ENCODE data around the gene IGSF8. TPM values are rescaled to one million over a fixed set of nuclear protein-coding genes. Genes with fewer than 3 reads are reported as not detected.
A peak's percentile ranks its signal among the peaks of the same experiment; 100 is the strongest.

Gene IGSF8
- total and polyA plus RNA-seq, 5 experiments from 2014 or later: 40.2 to 74.5 (median 67.9) TPM

- POLR2A ChIA-PET: interaction anchor here (0.9 kb wide), 1 partner anchor 23 kb away, joined by 3 read pairs; no protein-coding TSS in a partner anchor
- peaks cover 0 to 5% (median 3%) of the 10 kb centered on the region in 4 donors for H3K4me1 Mint-ChIP-seq
- no peak overlapping the region for H3K4me3 Mint-ChIP-seq
- DNase-seq (peak; percentile 32 to 67 (median 56)), ATAC-seq (peak; percentile 90)
- H3K36me3 Mint-ChIP-seq: peaks cover 0 to 2% (median 0%) of the 10 kb centered on the region in 3 donors
- H3K27ac Mint-ChIP-seq: no peak overlapping the region
- H3K27me3 Mint-ChIP-seq: peaks cover 47 to 83% (median 58%) of the 10 kb centered on the region in 5 donors
- H3K9me3 Mint-ChIP-seq: no peaks in the 10 kb centered on the region
These were observed 19.8 kb downstream of the IGSF8 start for GRCh38 chr1:160078512-160079195.

- H3K4me1 Mint-ChIP-seq: peaks cover 0 to 3% (median 0%) of the 10 kb centered on the region in 4 donors
- DNase-seq (no peak), ATAC-seq (no peak)
- peaks cover 52 to 79% (median 61%) of the 10 kb centered on the region in 5 donors for H3K27me3 Mint-ChIP-seq
- H3K9me3 Mint-ChIP-seq: no peaks in the 10 kb centered on the region
- H3K4me3 Mint-ChIP-seq: no peak overlapping the region
- H3K27ac Mint-ChIP-seq: no peak overlapping the region
- peaks cover 0 to 2% (median 1%) of the 10 kb centered on the region in 3 donors for H3K36me3 Mint-ChIP-seq
- POLR2A ChIA-PET: interaction anchor here (0.6 kb wide), 1 partner anchor 30 kb away, joined by 3 read pairs; no protein-coding TSS in a partner anchor
These were observed 20.9 kb downstream of the IGSF8 start for GRCh38 chr1:160077486-160077885.

- POLR2A ChIA-PET: no interaction called here
- ATAC-seq: no peak
- no peak overlapping the region for H3K4me3 Mint-ChIP-seq
- no peak for DNase-seq
- H3K4me1 Mint-ChIP-seq: peaks cover 0 to 7% (median 6%) of the 10 kb centered on the region in 4 donors
- peaks cover 0 to 2% (median 1%) of the 10 kb centered on the region in 3 donors for H3K36me3 Mint-ChIP-seq
- no peak overlapping the region for H3K27ac Mint-ChIP-seq
- peaks cover 54 to 79% (median 63%) of the 10 kb centered on the region in 5 donors for H3K27me3 Mint-ChIP-seq
- H3K9me3 Mint-ChIP-seq: peaks cover 0 to 2% (median 0%) of the 10 kb centered on the region in 9 donors
These were observed 22.1 kb downstream of the IGSF8 start for GRCh38 chr1:160076295-160076694.

GRCh38 chr1:160075836-160076235, 22.6 kb downstream of the IGSF8 start:
- Mint-ChIP-seq H3K4me3 (no peak overlapping the region), H3K4me1 (peaks cover under 1 to 8% (median 6%) of the 10 kb centered on the region in 4 donors), H3K9me3 (peaks cover 0 to 2% (median 0%) of the 10 kb centered on the region in 9 donors), H3K27me3 (peaks cover 49 to 75% (median 59%) of the 10 kb centered on the region in 5 donors), H3K36me3 (peaks cover 0 to 1% (median under 1%) of the 10 kb centered on the region in 3 donors), H3K27ac (no peak overlapping the region)
- ATAC-seq: no peak
- POLR2A ChIA-PET: no interaction called here
- no peak for DNase-seq

- ATAC-seq (no peak), DNase-seq (no peak)
- Mint-ChIP-seq H3K9me3 (peaks cover 0 to 2% (median 0%) of the 10 kb centered on the region in 9 donors), H3K36me3 (peaks cover 0 to 1% (median 0%) of the 10 kb centered on the region in 3 donors), H3K27me3 (peaks cover 41 to 65% (median 54%) of the 10 kb centered on the region in 5 donors), H3K27ac (no peak overlapping the region), H3K4me3 (no peak overlapping the region), H3K4me1 (peaks cover 10 to 15% (median 12%) of the 10 kb centered on the region in 4 donors)
- POLR2A ChIA-PET: interaction anchor here (1.0 kb wide), 1 partner anchor 29 kb away, joined by 3 read pairs; no protein-coding TSS in a partner anchor
These were observed 23.6 kb downstream of the IGSF8 start for GRCh38 chr1:160074865-160075264.

- H3K27me3 Mint-ChIP-seq: peaks cover 25 to 37% (median 27%) of the 10 kb centered on the region in 5 donors
- peak overlapping the region in 3 of 10 donors; percentile 24 to 53 (median 30) for H3K4me3 Mint-ChIP-seq
- H3K9me3 Mint-ChIP-seq: peaks cover 0 to 2% (median 0%) of the 10 kb centered on the region in 9 donors
- H3K4me1 Mint-ChIP-seq: peaks cover 9 to 20% (median 15%) of the 10 kb centered on the region in 4 donors
- POLR2A ChIA-PET: no interaction called here
- peak overlapping the region in 1 of 10 donors; percentile 48 for H3K27ac Mint-ChIP-seq
- no peak for ATAC-seq
- DNase-seq: peak in 1 of 10 donors; percentile 32
- H3K36me3 Mint-ChIP-seq: peaks cover 0 to 1% (median 0%) of the 10 kb centered on the region in 3 donors
These were observed 27.1 kb downstream of the IGSF8 start for GRCh38 chr1:160071289-160071688.

GRCh38 chr1:160070243-160071163, 27.9 kb downstream of the IGSF8 start:
- Mint-ChIP-seq H3K27me3 (peaks cover 19 to 34% (median 23%) of the 10 kb centered on the region in 5 donors), H3K4me3 (peak overlapping the region; percentile 89 to 98 (median 95)), H3K36me3 (peaks cover 0 to 1% (median 0%) of the 10 kb centered on the region in 3 donors), H3K4me1 (peaks cover 9 to 20% (median 15%) of the 10 kb centered on the region in 4 donors), H3K9me3 (peaks cover 0 to 2% (median 0%) of the 10 kb centered on the region in 9 donors), H3K27ac (peak overlapping the region; percentile 8 to 90 (median 60))
- peak; percentile 95 to 96 for ATAC-seq
- DNase-seq: peak; percentile 72 to 91 (median 84)
- POLR2A ChIA-PET: interaction anchor here (1.1 kb wide), 1 partner anchor 28 kb away, joined by 8 read pairs; the partner anchor contains the start of gene IGSF8

GRCh38 chr1:160069460-160070231, 28.8 kb downstream of the IGSF8 start, which contains the start of gene KCNJ10:
KCNJ10 (minus strand) TSS chr1:160070160; CDS start chr1:160042532, 27,628 bp downstream.
- Mint-ChIP-seq H3K4me3 (peak within 1 kb of the TSS; percentile 89 to 98 (median 95)), H3K27ac (peak within 1 kb of the TSS; percentile 8 to 90 (median 66)), H3K4me1 (peaks cover 9 to 20% (median 15%) of the 10 kb centered on the region in 4 donors), H3K9me3 (peaks cover 0 to 2% (median 0%) of the 10 kb centered on the region in 9 donors), H3K36me3 (peaks cover 0 to 1% (median 0%) of the 10 kb centered on the region in 3 donors), H3K27me3 (peaks cover 14 to 32% (median 17%) of the 10 kb centered on the region in 5 donors)
- no peak for ATAC-seq
- POLR2A ChIA-PET: interaction anchor here (0.5 to 1.1 kb wide), 2 partner anchors 29 to 419 kb away, joined by 3 to 8 read pairs; partner anchors contain the start of gene IGSF8
- DNase-seq: no peak

- Mint-ChIP-seq H3K4me3 (peak overlapping the region in 1 of 10 donors; percentile 81), H3K9me3 (peaks cover 0 to 2% (median 0%) of the 10 kb centered on the region in 9 donors), H3K36me3 (peaks cover 0 to 1% (median 0%) of the 10 kb centered on the region in 3 donors), H3K27ac (peak overlapping the region in 2 of 10 donors; percentile 9 to 64), H3K4me1 (peaks cover 9 to 20% (median 15%) of the 10 kb centered on the region in 4 donors), H3K27me3 (peaks cover 10 to 24% (median 12%) of the 10 kb centered on the region in 5 donors)
- ATAC-seq (no peak), DNase-seq (no peak)
- POLR2A ChIA-PET: no interaction called here
These were observed 30.2 kb downstream of the IGSF8 start for GRCh38 chr1:160068225-160068624.

- no peak overlapping the region for H3K4me3 Mint-ChIP-seq
- DNase-seq (no peak), ATAC-seq (no peak)
- peaks cover 8 to 18% (median 9%) of the 10 kb centered on the region in 5 donors for H3K27me3 Mint-ChIP-seq
- peak overlapping the region in 1 of 10 donors; percentile 76 for H3K27ac Mint-ChIP-seq
- H3K36me3 Mint-ChIP-seq: no peaks in the 10 kb centered on the region
- POLR2A ChIA-PET: interaction anchor here (1.2 kb wide), 1 partner anchor 218 kb away, joined by 3 read pairs; the partner anchor contains the start of gene PEX19
- H3K4me1 Mint-ChIP-seq: peaks cover 9 to 20% (median 15%) of the 10 kb centered on the region in 4 donors
- H3K9me3 Mint-ChIP-seq: peaks cover 0 to 2% (median 0%) of the 10 kb centered on the region in 9 donors
These were observed 31.3 kb downstream of the IGSF8 start for GRCh38 chr1:160066829-160067745.

Data from naive thymus-derived CD8-positive, alpha-beta T cell (primary cell).